Ishikawa (cell line): ENCODE data around the gene GNG4.

ENCODE experiments used
- EP300 ChIP-seq: IDR thresholded peaks from 2 replicates; pipeline ENCODE4 v1.6.1; 2012; ENCODE audit warnings: borderline replicate concordance
- FOXM1 ChIP-seq: IDR thresholded peaks from 2 replicates; pipeline ENCODE4 v1.6.1; 2012; ENCODE audit warnings: low read depth, borderline replicate concordance
- REST ChIP-seq: IDR thresholded peaks from 2 replicates; pipeline ENCODE4 v1.6.1; 2012; ENCODE audit warnings: low read depth, mild to moderate bottlenecking
- YY1 ChIP-seq: IDR thresholded peaks from 2 replicates; pipeline ENCODE4 v1.6.1; 2012; ENCODE audit warnings: low read depth

GRCh38 chr1:235648954-235649367 lies 623 bp downstream of the GNG4 start:
- TF ChIP-seq FOXM1: no peak
- peak; percentile 92 for TF ChIP-seq REST
- peak; percentile 40; the same call in 1 of the 2 replicates for TF ChIP-seq YY1
- TF ChIP-seq EP300: no peak
